Natural killer cell (primary cell): Measurements from ENCODE around the gene CDH24. TPM values are rescaled to one million over a fixed set of nuclear protein-coding genes. Genes with fewer than 3 reads are reported as not detected.

Source experiments
- ATAC-seq, 3 donors: fragments of 150-1000 bp in 2 of 3; fragments of 200-7000 bp in 1 of 3; cut with Tn5 transposase; 1 replicate in 1 of 3; 2 replicates in 2 of 3; pipeline ENCODE4 v1.10.0; 2021; ENCODE audit warnings: mild to moderate bottlenecking in 2 of 3, moderate library complexity in 2 of 3
- DNase-seq, 2 donors: peaks; one replicate each; pipeline versions ENCODE4 v3.0.0 to v3.0.0-alpha.2; 2013 to 2021; ENCODE audit warnings: mixed read lengths in 1 of 2
- H3K27ac ChIP-seq: one replicate; pipeline ENCODE4 v1.5.1; 2013; ENCODE audit warnings: mild to moderate bottlenecking, low read length
- H3K27me3 ChIP-seq: one replicate; pipeline ENCODE4 v1.6.1; 2013; ENCODE audit warnings: low read length; ENCODE audit not compliant: control insufficient read depth, insufficient read depth
- H3K36me3 ChIP-seq: one replicate; pipeline ENCODE4 v1.6.1; 2013; ENCODE audit warnings: low read length; ENCODE audit not compliant: control insufficient read depth, insufficient read depth
- H3K4me1 ChIP-seq: one replicate; pipeline ENCODE4 v1.6.1; 2013; ENCODE audit warnings: low read length; ENCODE audit not compliant: control insufficient read depth, insufficient read depth
- H3K4me3 ChIP-seq: one replicate; pipeline ENCODE4 v1.5.1; 2013; ENCODE audit warnings: low read length
- H3K9me3 ChIP-seq: one replicate; pipeline ENCODE4 v1.6.1; 2013; ENCODE audit warnings: low read length; ENCODE audit not compliant: control insufficient read depth, insufficient read depth
- H3K27ac Mint-ChIP-seq, 2 donors: one replicate each; pipeline ENCODE4 v1.8.0; 2022; ENCODE audit warnings: mild to moderate bottlenecking in 2 of 2, mixed read lengths in 2 of 2, moderate library complexity in 1 of 2
- H3K27me3 Mint-ChIP-seq, 2 donors: one replicate each; pipeline ENCODE4 v1.8.0; 2022; ENCODE audit warnings: low read depth in 2 of 2, mixed read lengths in 2 of 2
- H3K36me3 Mint-ChIP-seq: one replicate; pipeline ENCODE4 v1.8.0; 2022; ENCODE audit warnings: mixed read lengths
- H3K4me1 Mint-ChIP-seq, 2 donors: one replicate each; pipeline ENCODE4 v1.8.0; 2022; ENCODE audit warnings: mixed read lengths in 2 of 2
- H3K4me3 Mint-ChIP-seq: one replicate; pipeline ENCODE4 v1.8.0; 2022; ENCODE audit warnings: mild to moderate bottlenecking, moderate library complexity, mixed read lengths
- H3K9me3 Mint-ChIP-seq, 2 donors: one replicate each; pipeline ENCODE4 v1.8.0; 2022; ENCODE audit warnings: mixed read lengths in 2 of 2
- WGBS: methylation state at CpG from one replicate; pipeline ENCODE4 v1.1.7; 2013; ENCODE audit warnings: missing lambda C conversion rate; ENCODE audit not compliant: insufficient coverage; 5-methylcytosine and 5-hydroxymethylcytosine counted together
- intact Hi-C: fragments of 100-400 bp; cut with micrococcal nuclease; formaldehyde crosslinking; loops from one replicate; pipeline ENCODE4 v1.14.2; 2022
- total RNA-seq, 4 donors: library from RNA; stranded (reverse); fragments of 120-200 nt in 1 of 4; gene quantifications; one replicate each; pipeline versions ENCODE4 v1.2.3 to v1.2.4, GENCODE V29; 2013 to 2022
- TF ChIP-seq, protein P1 (sequence below): fragments of 200-600 bp; IDR thresholded peaks from one replicate; pipeline ENCODE4 v1.8.0; 2022; ENCODE audit warnings: antibody characterized with exemption

CDH24 gene
- total RNA-seq, 3 donors from 2014 or later (not counting 1 experiment from before 2014, with no cell fraction given), result 1.9 to 4.9 (median 2.8) TPM

DNA sequence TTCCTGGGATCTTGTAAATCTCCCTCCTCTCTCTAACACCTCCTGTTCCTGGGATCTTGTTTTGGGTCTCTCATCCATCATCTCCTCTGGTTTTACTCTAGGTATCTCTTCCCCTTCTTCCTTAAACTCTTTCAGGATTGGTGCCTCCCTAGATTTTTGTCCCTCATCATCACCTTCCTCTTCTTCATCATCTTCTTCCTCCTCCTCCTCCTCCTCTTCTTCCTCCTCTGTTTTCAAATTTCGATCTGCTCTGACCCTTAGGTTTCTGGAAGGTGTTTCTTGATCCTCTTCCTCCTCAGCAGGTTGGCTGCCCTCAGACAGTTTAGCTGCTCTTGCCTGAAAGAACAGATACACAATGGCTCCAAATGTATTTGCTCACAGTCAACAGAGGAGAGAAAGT is 23.2 kb upstream of the CDH24 start:
- Mint-ChIP-seq H3K4me1 (peaks cover under 1 to 6% of the 10 kb centered on the region in 2 donors), H3K36me3 (peaks cover 31% of the 10 kb centered on the region), H3K9me3 (no peaks in the 10 kb centered on the region), H3K27ac (peak overlapping the region; percentile 14 to 53), H3K27me3 (no peaks in the 10 kb centered on the region), H3K4me3 (no peak overlapping the region)
- Histone ChIP-seq H3K4me1 (no peaks in the 10 kb centered on the region), H3K27me3 (no peaks in the 10 kb centered on the region), H3K4me3 (no peak overlapping the region), H3K36me3 (peaks cover 84% of the 10 kb centered on the region), H3K27ac (no peak overlapping the region), H3K9me3 (no peaks in the 10 kb centered on the region)
- TF ChIP-seq, protein P1, sequence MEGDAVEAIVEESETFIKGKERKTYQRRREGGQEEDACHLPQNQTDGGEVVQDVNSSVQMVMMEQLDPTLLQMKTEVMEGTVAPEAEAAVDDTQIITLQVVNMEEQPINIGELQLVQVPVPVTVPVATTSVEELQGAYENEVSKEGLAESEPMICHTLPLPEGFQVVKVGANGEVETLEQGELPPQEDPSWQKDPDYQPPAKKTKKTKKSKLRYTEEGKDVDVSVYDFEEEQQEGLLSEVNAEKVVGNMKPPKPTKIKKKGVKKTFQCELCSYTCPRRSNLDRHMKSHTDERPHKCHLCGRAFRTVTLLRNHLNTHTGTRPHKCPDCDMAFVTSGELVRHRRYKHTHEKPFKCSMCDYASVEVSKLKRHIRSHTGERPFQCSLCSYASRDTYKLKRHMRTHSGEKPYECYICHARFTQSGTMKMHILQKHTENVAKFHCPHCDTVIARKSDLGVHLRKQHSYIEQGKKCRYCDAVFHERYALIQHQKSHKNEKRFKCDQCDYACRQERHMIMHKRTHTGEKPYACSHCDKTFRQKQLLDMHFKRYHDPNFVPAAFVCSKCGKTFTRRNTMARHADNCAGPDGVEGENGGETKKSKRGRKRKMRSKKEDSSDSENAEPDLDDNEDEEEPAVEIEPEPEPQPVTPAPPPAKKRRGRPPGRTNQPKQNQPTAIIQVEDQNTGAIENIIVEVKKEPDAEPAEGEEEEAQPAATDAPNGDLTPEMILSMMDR, result no peak
- DNase-seq (no peak), ATAC-seq (no peak)
- intact Hi-C loops, result no loop called here
- WGBS, result 90% methylated on average over 1 of the region's 1 CpG

GRCh38 chr14:23079716-23080115 is 22.4 kb upstream of the CDH24 start:
- Mint-ChIP-seq H3K27ac (peak overlapping the region; percentile 14 to 53), H3K4me1 (peaks cover 0 to 5% of the 10 kb centered on the region in 2 donors), H3K27me3 (no peaks in the 10 kb centered on the region), H3K9me3 (no peaks in the 10 kb centered on the region), H3K4me3 (no peak overlapping the region), H3K36me3 (peaks cover 29% of the 10 kb centered on the region)
- intact Hi-C loops, result no loop called here
- TF ChIP-seq, protein P1, result no peak
- no peak for ATAC-seq
- H3K9me3 ChIP-seq, result no peaks in the 10 kb centered on the region
- H3K27me3 ChIP-seq, result no peaks in the 10 kb centered on the region
- H3K36me3 ChIP-seq, result peaks cover 83% of the 10 kb centered on the region
- DNase-seq, result no peak
- no peaks in the 10 kb centered on the region for H3K4me1 ChIP-seq
- 98% methylated on average over 2 of the region's 2 CpGs for WGBS
- no peak overlapping the region for H3K27ac ChIP-seq
- H3K4me3 ChIP-seq, result no peak overlapping the region

- Histone ChIP-seq H3K36me3 (peaks cover 84% of the 10 kb centered on the region), H3K27me3 (no peaks in the 10 kb centered on the region), H3K4me1 (no peaks in the 10 kb centered on the region), H3K9me3 (no peaks in the 10 kb centered on the region), H3K4me3 (no peak overlapping the region), H3K27ac (no peak overlapping the region)
- 77% methylated on average over 2 of the region's 2 CpGs for WGBS
- peak overlapping the region in 1 of 2 donors; percentile 53 for H3K27ac Mint-ChIP-seq
- no peak for DNase-seq
- peak in 1 of 3 donors; percentile 46 for ATAC-seq
- no peaks in the 10 kb centered on the region for H3K27me3 Mint-ChIP-seq
- TF ChIP-seq, protein P1, result no peak
- H3K9me3 Mint-ChIP-seq, result no peaks in the 10 kb centered on the region
- intact Hi-C loops, result no loop called here
- peaks cover 29% of the 10 kb centered on the region for H3K36me3 Mint-ChIP-seq
- H3K4me1 Mint-ChIP-seq, result peaks cover 0 to 5% of the 10 kb centered on the region in 2 donors
- no peak overlapping the region for H3K4me3 Mint-ChIP-seq
Measured at GRCh38 chr14:23078692-23079116, 21.4 kb upstream of the CDH24 start.

DNA sequence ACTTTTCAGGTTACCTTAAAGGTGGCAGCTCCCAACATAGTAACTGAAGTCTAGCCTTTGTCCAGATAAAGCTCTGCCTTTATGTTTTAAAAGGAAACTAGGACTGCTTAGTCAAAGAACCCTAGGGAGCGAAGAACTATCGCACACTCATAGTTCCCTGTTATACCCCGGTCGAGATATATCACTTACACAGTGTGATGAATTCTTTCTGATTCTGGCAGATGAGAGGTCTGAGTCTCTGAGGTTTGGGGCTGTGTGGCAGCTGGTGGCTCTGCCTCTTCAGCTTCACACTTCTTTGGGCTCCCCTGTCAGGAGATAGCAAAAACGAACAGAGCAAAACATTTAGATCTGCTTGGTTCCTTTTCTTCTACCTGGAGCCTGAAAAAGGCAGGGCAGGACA is 20.6 kb upstream of the CDH24 start:
- no peaks in the 10 kb centered on the region for H3K9me3 Mint-ChIP-seq
- WGBS, result 96% methylated on average over 5 of the region's 5 CpGs
- ATAC-seq, result no peak
- no peaks in the 10 kb centered on the region for H3K4me1 ChIP-seq
- intact Hi-C loops, result no loop called here
- no peak overlapping the region for H3K27ac ChIP-seq
- H3K4me3 Mint-ChIP-seq, result no peak overlapping the region
- H3K36me3 ChIP-seq, result peaks cover 81% of the 10 kb centered on the region
- H3K4me3 ChIP-seq, result no peak overlapping the region
- peaks cover 29% of the 10 kb centered on the region for H3K36me3 Mint-ChIP-seq
- H3K4me1 Mint-ChIP-seq, result peaks cover 0 to 5% of the 10 kb centered on the region in 2 donors
- no peaks in the 10 kb centered on the region for H3K9me3 ChIP-seq
- no peaks in the 10 kb centered on the region for H3K27me3 Mint-ChIP-seq
- H3K27ac Mint-ChIP-seq, result no peak overlapping the region
- H3K27me3 ChIP-seq, result no peaks in the 10 kb centered on the region
- DNase-seq, result no peak
- TF ChIP-seq, protein P1, result no peak
